G401 (cell line): ENCODE measurements around the gene NCKIPSD. TPM values are rescaled to one million over a fixed set of nuclear protein-coding genes. Genes with fewer than 3 reads are reported as not detected.

Experiments used
- DNase-seq: peaks from one replicate; pipeline ENCODE4 v3.0.0-alpha.2; 2015; ENCODE audit warnings: low spot score
- in situ Hi-C: cut with HindIII; loops from 2 replicates; pipeline ENCODE4 v1.10.0; 2016; ENCODE audit warnings: low sequenced_read_pairs, mixed read lengths
- total RNA-seq: library from RNA; depleted of rRNA; stranded (reverse); fragments of >200 nt; shearing (Covaris generic); gene quantifications from 2 replicates; pipeline ENCODE4 v1.2.3, GENCODE V29; 2014; rRNA removed

Gene NCKIPSD
- total RNA-seq, 1 experiment from 2014 or later: 17.1 TPM

DNA sequence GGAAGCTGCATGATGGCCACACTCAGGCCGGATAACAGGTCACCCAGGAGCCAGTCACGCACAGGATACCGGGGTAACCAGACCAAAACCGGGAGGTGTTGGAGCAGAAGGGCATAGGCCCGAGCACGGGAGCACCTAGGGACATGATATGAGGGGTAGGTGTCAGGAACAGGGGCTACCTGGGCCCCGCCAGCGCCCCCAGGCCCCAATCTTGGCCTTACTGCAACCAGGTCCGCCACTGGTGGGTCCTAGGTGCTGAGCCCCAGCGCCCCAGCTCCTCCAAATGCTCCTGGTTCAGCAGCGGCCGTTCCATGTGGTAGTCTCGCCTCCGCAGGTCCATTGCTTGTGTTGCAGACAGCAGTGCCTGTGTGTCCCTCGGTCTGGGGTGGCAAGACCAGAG lies 52.5 kb downstream of the NCKIPSD start:
- in situ Hi-C loops: no loop called here
- DNase-seq: no peak

DNA sequence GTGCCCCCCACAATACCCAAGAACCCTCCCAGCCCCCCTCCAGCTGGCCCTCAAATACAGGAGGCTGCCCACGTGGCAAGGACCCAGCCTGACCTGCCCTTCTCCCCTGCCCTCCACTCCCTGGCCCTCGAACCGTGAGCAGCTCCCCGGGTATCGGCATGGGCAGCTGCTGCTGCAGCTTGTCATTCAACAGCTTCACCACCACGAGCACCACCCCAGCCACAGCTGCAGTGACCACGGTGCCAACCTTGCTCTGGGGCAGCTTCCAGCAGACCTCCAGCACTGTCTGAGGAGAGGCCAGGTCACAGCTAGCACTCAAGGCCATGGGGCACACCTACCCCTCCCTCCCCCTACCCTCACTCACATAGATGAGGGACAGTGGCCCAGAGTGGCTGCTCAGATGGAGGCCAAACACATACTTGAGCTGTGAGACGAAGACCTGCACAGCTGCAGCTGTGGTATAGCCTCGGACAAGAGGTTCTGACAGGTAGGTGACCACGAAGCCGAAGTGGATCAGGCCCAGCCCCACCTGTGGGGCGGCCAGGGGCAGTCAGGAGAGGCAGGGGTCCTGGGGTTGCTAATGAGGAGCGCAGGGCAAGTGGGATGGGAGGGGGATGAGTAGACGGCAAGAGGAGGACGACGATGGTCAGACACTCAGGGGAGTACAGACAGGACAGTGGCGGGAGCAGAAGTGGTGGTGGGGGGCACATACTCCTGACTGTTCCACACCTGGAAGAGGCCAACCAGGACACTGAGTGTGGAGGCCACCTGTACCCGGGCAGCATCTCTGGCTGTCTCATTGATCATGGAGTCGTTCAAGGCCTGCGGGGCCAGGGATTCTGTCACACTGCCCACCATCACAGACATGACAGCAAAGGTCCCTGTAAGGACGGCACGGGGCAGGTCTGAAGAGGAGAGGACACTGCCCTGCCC lies 53.9 kb downstream of the NCKIPSD start:
- in situ Hi-C loops: no loop called here
- DNase-seq: no peak

DNA sequence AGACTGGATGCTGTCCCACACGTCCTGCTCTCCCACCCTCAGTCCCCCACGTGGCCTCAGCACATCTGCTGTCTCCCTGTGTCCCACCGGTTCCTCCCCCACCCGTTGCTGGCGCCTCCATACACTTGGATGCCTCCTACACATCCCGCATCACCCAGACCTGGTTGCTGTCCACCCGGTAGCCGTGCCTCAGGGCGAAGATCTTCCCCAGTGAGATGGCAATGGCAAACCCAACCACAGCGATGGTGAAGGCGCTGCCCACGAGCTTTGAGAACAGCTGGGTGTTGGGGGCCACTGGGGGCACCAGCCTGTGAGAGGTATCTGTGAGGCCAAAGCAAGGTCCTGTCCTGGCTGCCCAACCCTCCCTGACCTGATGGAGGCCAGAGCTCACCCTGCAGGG lies 54.9 kb downstream of the NCKIPSD start:
- no peak for DNase-seq
- in situ Hi-C loops: no loop called here

DNA sequence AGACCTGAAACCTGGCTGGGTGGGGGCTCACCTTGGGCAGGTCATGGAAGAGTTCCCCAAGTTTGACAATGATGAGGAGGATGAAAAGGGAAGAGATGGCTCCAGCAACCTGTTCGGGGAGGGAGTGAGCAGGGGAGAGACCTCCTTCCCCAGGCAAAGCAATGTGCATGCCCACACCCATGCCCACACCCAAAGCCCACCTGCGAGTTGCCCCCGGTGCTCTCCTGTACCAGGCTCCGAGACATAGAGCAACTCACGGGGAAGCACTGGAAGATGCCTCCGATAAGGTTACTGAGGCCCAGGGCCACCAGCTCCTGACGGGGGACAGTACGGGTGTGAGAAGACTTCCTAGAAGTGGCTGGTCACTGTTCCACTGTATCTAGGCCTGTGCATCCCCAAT lies 55.3 kb downstream of the NCKIPSD start:
- in situ Hi-C loops: no loop called here
- DNase-seq: no peak

DNA sequence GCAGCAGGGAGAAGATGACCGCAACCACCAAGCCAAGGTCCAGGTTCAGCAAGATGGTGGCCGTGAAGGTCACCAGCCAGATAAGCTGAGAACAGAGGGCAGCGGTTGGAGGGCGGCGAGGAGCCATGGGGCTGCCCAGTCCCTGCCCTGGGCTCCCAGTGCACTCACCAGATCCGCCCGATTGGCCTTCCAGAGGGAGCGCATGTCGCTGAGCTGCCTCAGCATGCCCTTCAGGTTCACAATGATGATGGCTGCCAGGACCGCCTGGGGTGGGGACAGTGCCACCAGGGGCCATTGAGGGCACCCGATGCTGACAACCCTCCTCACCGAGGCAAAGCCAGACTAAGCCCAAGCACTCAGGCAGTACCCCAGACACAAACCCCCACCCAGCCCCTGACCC lies 55.8 kb downstream of the NCKIPSD start:
- no peak for DNase-seq
- in situ Hi-C loops: no loop called here

DNA sequence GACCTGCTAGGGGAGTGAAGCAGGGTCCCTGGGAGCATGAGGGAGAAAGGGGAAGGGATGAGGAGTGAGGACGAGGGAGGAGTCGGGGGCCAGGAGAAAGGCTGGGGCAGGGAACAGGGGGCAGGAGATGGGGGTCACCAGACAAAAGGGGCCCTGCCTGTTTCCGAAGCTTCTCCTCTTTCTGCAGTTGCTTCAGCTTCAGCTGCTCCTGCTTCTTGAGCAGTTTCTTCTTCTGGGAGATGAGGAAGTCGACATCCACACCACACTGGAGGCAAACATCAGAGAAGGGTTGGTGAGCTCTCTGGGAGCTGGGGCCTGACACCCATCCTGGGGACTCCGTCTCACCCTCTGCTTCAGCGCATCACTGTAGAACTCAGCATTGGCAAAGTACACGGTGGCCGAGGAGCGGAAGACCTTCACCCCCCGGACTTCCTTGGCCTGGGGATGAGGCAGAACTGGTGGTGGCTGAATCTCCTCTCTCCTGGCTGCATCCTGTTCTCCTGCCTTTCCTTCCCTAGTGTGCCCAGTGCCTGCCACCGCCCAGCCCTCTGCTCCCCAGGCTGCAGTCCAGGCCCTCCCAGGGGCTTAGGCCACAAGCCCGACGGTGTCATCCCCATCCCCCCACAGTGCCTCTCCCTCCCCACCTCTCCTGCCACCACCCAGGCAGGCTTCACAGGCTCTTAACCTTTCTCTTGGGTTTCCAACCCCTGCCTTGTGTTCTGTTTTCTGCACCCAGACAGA lies 57.3 kb downstream of the NCKIPSD start:
- DNase-seq: no peak
- in situ Hi-C loops: no loop called here

DNA sequence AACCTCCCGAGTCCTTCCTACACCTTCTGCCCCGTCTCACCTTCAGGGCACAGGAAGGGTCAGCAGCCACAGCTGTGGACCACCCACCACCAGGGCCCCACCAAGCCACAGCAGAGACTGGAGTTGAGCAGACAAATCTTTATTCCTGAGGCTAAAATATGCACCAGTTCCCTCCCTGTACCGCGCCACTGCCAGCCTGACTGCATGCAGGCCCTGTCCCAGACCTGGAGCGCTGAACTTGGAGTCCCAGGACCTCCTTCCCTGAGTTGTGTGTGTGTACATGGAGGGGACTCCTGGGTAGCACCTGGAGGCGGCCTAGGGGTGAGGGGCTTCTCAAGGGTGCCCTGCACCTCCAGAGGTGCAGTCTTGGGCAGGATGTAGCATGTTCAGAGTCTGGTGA lies 60.1 kb downstream of the NCKIPSD start:
- DNase-seq: no peak
- in situ Hi-C loops: no loop called here

DNA sequence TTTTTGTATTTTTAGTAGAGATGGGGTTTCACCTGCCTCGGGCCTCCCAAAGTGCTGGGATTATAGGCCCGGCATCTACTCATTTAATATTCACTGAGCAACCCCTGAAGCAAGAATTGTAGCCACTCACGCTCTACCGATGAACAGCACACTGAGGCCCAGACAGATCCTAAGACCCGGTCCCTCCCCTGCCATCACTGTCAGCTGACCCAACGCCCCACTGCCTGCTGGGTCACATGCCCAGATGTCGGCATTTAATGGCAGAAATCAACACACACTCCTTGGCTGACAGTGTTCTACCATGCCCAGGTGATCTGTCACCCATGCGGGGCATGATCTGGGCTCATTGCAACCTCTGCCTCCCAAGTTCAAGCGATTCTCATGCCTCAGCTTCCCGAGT lies 60.9 kb downstream of the NCKIPSD start:
- no peak for DNase-seq

DNA sequence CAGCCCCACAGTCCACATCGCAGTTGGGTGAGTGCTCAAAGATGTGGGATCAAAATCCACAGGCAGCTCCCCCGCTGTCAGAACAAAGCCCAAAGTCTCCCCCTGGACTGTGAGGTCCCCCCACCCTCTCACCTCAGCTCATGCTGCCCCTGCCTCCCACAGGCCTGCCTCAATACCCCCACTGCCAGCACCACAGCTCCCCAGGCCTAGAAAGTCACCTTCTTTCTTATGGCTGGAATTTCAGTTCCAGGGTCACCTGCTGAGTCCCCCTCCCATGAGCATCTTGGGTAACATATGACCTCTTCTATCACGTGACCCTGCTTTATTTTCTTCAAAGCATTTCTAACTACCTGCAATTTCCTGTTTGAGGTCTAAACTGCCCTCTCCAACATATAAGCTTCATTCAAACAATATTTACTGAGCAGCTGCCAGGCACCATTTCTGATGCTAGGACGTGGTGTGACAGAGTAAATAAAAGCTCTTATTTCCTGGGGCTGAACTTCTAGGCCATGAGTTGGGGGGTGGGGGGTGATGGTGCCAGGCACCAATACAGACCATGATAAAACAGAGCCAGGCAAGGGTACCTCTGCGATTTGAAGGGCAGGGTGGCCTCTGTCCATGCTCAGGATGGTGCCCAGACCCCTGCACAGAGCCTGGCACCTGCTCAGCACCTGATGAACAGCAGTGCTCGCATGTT lies 61.7 kb downstream of the NCKIPSD start:
- no peak for DNase-seq
- in situ Hi-C loops: no loop called here

More for the DNA sequence above, 60.9 kb downstream of the NCKIPSD start:
- in situ Hi-C loops: no loop called here

Other genes starting within 250 kb of the NCKIPSD start
- gene CCDC51, start 245.8 kb downstream of the NCKIPSD start, total RNA-seq: 21.3 and 30.0 TPM in 2 replicates
- 770 and 948 TPM in 2 replicates for gene TMA7, start 245.7 kb downstream of the NCKIPSD start, total RNA-seq
- 10.8 and 12.6 TPM in 2 replicates for gene ATRIP, start 239.2 kb downstream of the NCKIPSD start, total RNA-seq
- gene SHISA5, start 181.7 kb downstream of the NCKIPSD start, total RNA-seq: 115 and 124 TPM in 2 replicates
- 9.7 and 18.8 TPM in 2 replicates for gene PFKFB4, start 129.1 kb downstream of the NCKIPSD start, total RNA-seq
- gene UCN2, start 122.1 kb downstream of the NCKIPSD start, total RNA-seq: not detected in 2 replicates
- 0.12 and 0.34 TPM in 2 replicates for gene COL7A1, start 90.6 kb downstream of the NCKIPSD start, total RNA-seq
- gene UQCRC1, start 76.3 kb downstream of the NCKIPSD start, total RNA-seq: 474 and 540 TPM in 2 replicates
- not detected in 2 replicates for gene TMEM89, start 64.1 kb downstream of the NCKIPSD start, total RNA-seq
- 40.2 and 51.0 TPM in 2 replicates for gene SLC26A6, start 50.5 kb downstream of the NCKIPSD start, total RNA-seq
- gene CELSR3, start 23.0 kb downstream of the NCKIPSD start, total RNA-seq: 4.6 and 5.0 TPM in 2 replicates
- gene IP6K2, start 31.3 kb upstream of the NCKIPSD start, total RNA-seq: 105 and 114 TPM in 2 replicates
- gene PRKAR2A, start 162.0 kb upstream of the NCKIPSD start, total RNA-seq: 10.8 and 16.7 TPM in 2 replicates
- gene SLC25A20, start 213.0 kb upstream of the NCKIPSD start, total RNA-seq: 16.0 and 30.1 TPM in 2 replicates
- 165 and 178 TPM in 2 replicates for gene ARIH2, start 232.9 kb upstream of the NCKIPSD start, total RNA-seq